ENCODE measurements around the gene MARCO. TPM values are rescaled to one million over a fixed set of nuclear protein-coding genes. Genes with fewer than 3 reads are reported as not detected.

The MARCO gene
- total RNA-seq, 1 experiment from 2014 or later = not detected

- H3K9ac ChIP-seq (ENCODE audit: extremely low read depth, insufficient read length, low read length) = no peak overlapping the region
These were observed 83.9 kb downstream of the MARCO start for GRCh38 chr2:119025762-119026351.

More at GRCh38 chr2:119025762-119026351, 83.9 kb downstream of the MARCO start:
- no peak overlapping the region for H3T11ph ChIP-seq (ENCODE audit: low read length)
- no peak overlapping the region for H3K27ac Mint-ChIP-seq
- no peaks in the 10 kb centered on the region for H3K79me2 ChIP-seq (ENCODE audit: insufficient read depth, low read length)
- H3K9me3 Mint-ChIP-seq = peaks cover 6 to 8% of the 10 kb centered on the region in 2 experiments
- H3K4ac ChIP-seq (ENCODE audit: low read depth, low read length) = no peak overlapping the region
- no peaks in the 10 kb centered on the region for H3K9me3 ChIP-seq (ENCODE audit: control insufficient read depth, low read depth, low read length)
- H3K56ac ChIP-seq (ENCODE audit: insufficient read length, low read depth, low read length) = no peak overlapping the region
- WGBS (ENCODE audit: extremely low coverage, insufficient read length, low lambda C conversion rate) = no CpG with 5 or more reads among the region's 18 CpGs
- H2BK120ac ChIP-seq (ENCODE audit: low read depth, low read length, poor library complexity, severe bottlenecking) = no peak overlapping the region
- DNase-seq = no peak
- no peaks in the 10 kb centered on the region for H4K20me1 ChIP-seq (ENCODE audit: control insufficient read depth, insufficient read depth, insufficient read length)
- H3K4me2 ChIP-seq (ENCODE audit: insufficient read depth, insufficient read length, low read length) = no peak overlapping the region
- no peak overlapping the region for H3K4me3 Mint-ChIP-seq
- H2BK12ac ChIP-seq (ENCODE audit: insufficient read length, low read depth, low read length) = no peak overlapping the region
- peaks cover 14 to 17% of the 10 kb centered on the region in 2 experiments for H3K4me1 Mint-ChIP-seq
- no peak overlapping the region for H2AK5ac ChIP-seq (ENCODE audit: insufficient read length, low read length)
- peaks cover 6% of the 10 kb centered on the region for H3K27me3 Mint-ChIP-seq (ENCODE audit: low read depth)
- no peaks in the 10 kb centered on the region; the same call in 1 of the 2 replicates for H3K27me3 ChIP-seq (ENCODE audit: insufficient read depth, low read length)
- no peak overlapping the region for H3K14ac ChIP-seq (ENCODE audit: insufficient read depth, low read length)
- peak; percentile 42 for TF ChIP-seq CTCF (conservative IDR thresholded peaks at IDR 0.05)
- H2BK15ac ChIP-seq (ENCODE audit: low read depth, low read length) = no peak overlapping the region
- H3K4me1 ChIP-seq (ENCODE audit: insufficient read depth, low read length) = no peaks in the 10 kb centered on the region; the same call in 1 of the 2 replicates
- H3K23me2 ChIP-seq (ENCODE audit: insufficient read length, low read depth, low read length, poor library complexity, severe bottlenecking) = no peaks in the 10 kb centered on the region
- H2AFZ ChIP-seq (ENCODE audit: low read length) = no peak overlapping the region
- H3K79me1 ChIP-seq (ENCODE audit: insufficient read depth, low read depth, low read length, poor library complexity, severe bottlenecking) = no peaks in the 10 kb centered on the region
- no peak overlapping the region for H3K23ac ChIP-seq (ENCODE audit: insufficient read length, low read depth, low read length)
- no peak overlapping the region for H3K27ac ChIP-seq (ENCODE audit: insufficient read length, low read depth, low read length)
- H4K91ac ChIP-seq (ENCODE audit: insufficient read length, low read depth, low read length) = no peak overlapping the region
- H3K36me3 Mint-ChIP-seq (ENCODE audit: insufficient read depth in 1 of 3, low read depth in 3 of 3) = peaks cover 5 to 8% (median 7%) of the 10 kb centered on the region in 3 experiments
- H2BK20ac ChIP-seq (ENCODE audit: low read depth, low read length, poor library complexity, severe bottlenecking) = no peak overlapping the region
- H4K8ac ChIP-seq (replicated peaks; ENCODE audit: insufficient read length, low read depth, low read length) = no peak overlapping the region
- H2BK5ac ChIP-seq (ENCODE audit: insufficient read length, low read length) = no peak overlapping the region
- H4K5ac ChIP-seq (ENCODE audit: insufficient read length, low read depth, low read length) = no peak overlapping the region
- H3K18ac ChIP-seq (ENCODE audit: insufficient read length, low read depth, low read length) = no peak overlapping the region
